NB4 (cell line): ENCODE results near the gene IL17RD.

ENCODE experiments used
- CTCF ChIP-seq: IDR thresholded peaks from one replicate; pipeline ENCODE4 v1.5.1; 2012; ENCODE audit warnings: low read depth, low read length
- MAX ChIP-seq: IDR thresholded peaks from 2 replicates; pipeline ENCODE4 v1.6.1; 2011; ENCODE audit warnings: low read depth, low read length

GRCh38 chr3:57080171-57080570 lies 85.0 kb downstream of the IL17RD start:
- no peak for TF ChIP-seq MAX
- no peak for TF ChIP-seq CTCF
